H9 (cell line): ENCODE results near the gene CAMTA1. TPM values are rescaled to one million over a fixed set of nuclear protein-coding genes. Genes with fewer than 3 reads are reported as not detected.

Experiments
- DNase-seq: peaks from one replicate; pipeline ENCODE4 v3.0.0-alpha.2; 2017
- H2AFZ ChIP-seq: one replicate; pipeline ENCODE4 v1.6.1; 2013; ENCODE audit warnings: mild to moderate bottlenecking, low read length, control low read depth, moderate library complexity
- H2AK5ac ChIP-seq: 2 replicates; pipeline ENCODE4 v1.6.1; 2013; ENCODE audit warnings: low read length, control low read depth, mixed read lengths; ENCODE audit not compliant: insufficient read length
- H2BK120ac ChIP-seq: one replicate; pipeline ENCODE4 v1.6.1; 2013; ENCODE audit warnings: low read depth, mild to moderate bottlenecking, low read length, control low read depth, inconsistent platforms; ENCODE audit not compliant: poor library complexity, severe bottlenecking
- H2BK12ac ChIP-seq: 2 replicates; pipeline ENCODE4 v1.6.1; 2013; ENCODE audit warnings: low read length, control low read depth, mixed read lengths, low read depth; ENCODE audit not compliant: insufficient read length
- H2BK15ac ChIP-seq: 2 replicates; pipeline ENCODE4 v1.6.1; 2013; ENCODE audit warnings: low read depth, low read length, control low read depth
- H2BK20ac ChIP-seq: one replicate; pipeline ENCODE4 v1.6.1; 2013; ENCODE audit warnings: low read depth, mild to moderate bottlenecking, low read length, control low read depth, inconsistent platforms; ENCODE audit not compliant: poor library complexity, severe bottlenecking
- H2BK5ac ChIP-seq: 2 replicates; pipeline ENCODE4 v1.6.1; 2013; ENCODE audit warnings: low read length, control low read depth, mixed read lengths; ENCODE audit not compliant: insufficient read length
- H3K14ac ChIP-seq: 2 replicates; pipeline ENCODE4 v1.6.1; 2013; ENCODE audit warnings: low read length, control low read depth; ENCODE audit not compliant: insufficient read depth
- H3K18ac ChIP-seq: 2 replicates; pipeline ENCODE4 v1.6.1; 2013; ENCODE audit warnings: low read depth, mild to moderate bottlenecking, mixed read lengths, low read length, control low read depth; ENCODE audit not compliant: insufficient read length
- H3K23ac ChIP-seq: 2 replicates; pipeline ENCODE4 v1.6.1; 2013; ENCODE audit warnings: low read length, control low read depth, mixed read lengths, low read depth; ENCODE audit not compliant: insufficient read length
- H3K23me2 ChIP-seq: 2 replicates; pipeline ENCODE4 v1.6.1; 2013; ENCODE audit warnings: low read depth, mild to moderate bottlenecking, mixed read lengths, low read length, control low read depth; ENCODE audit not compliant: insufficient read length, poor library complexity, severe bottlenecking
- H3K27ac ChIP-seq: 2 replicates; pipeline ENCODE4 v1.5.1; 2013; ENCODE audit warnings: low read length, control low read depth, mixed read lengths, low read depth; ENCODE audit not compliant: insufficient read length
- H3K27me3 ChIP-seq: 2 replicates; pipeline ENCODE4 v1.6.1; 2013; ENCODE audit warnings: low read length, control low read depth, inconsistent platforms; ENCODE audit not compliant: insufficient read depth
- H3K4ac ChIP-seq: 2 replicates; pipeline ENCODE4 v1.6.1; 2013; ENCODE audit warnings: low read depth, mild to moderate bottlenecking, control low read depth, inconsistent platforms, low read length, moderate library complexity
- H3K4me1 ChIP-seq: 2 replicates; pipeline ENCODE4 v1.6.1; 2013; ENCODE audit warnings: low read length, control low read depth, inconsistent platforms; ENCODE audit not compliant: insufficient read depth
- H3K4me2 ChIP-seq: 2 replicates; pipeline ENCODE4 v1.6.1; 2013; ENCODE audit warnings: low read length, control low read depth, mixed read lengths; ENCODE audit not compliant: insufficient read length, insufficient read depth
- H3K56ac ChIP-seq: 2 replicates; pipeline ENCODE4 v1.6.1; 2013; ENCODE audit warnings: low read depth, mild to moderate bottlenecking, mixed read lengths, low read length, control low read depth; ENCODE audit not compliant: insufficient read length
- H3K79me1 ChIP-seq: 2 replicates; pipeline ENCODE4 v1.6.1; 2013; ENCODE audit warnings: low read depth, mild to moderate bottlenecking, moderate library complexity, low read length, control low read depth, inconsistent platforms; ENCODE audit not compliant: insufficient read depth, poor library complexity, severe bottlenecking
- H3K79me2 ChIP-seq: 2 replicates; pipeline ENCODE4 v1.6.1; 2013; ENCODE audit warnings: low read length, control low read depth, inconsistent platforms; ENCODE audit not compliant: insufficient read depth
- H3K9ac ChIP-seq: 2 replicates; pipeline ENCODE4 v1.6.1; 2013; ENCODE audit warnings: low read length, control low read depth, mixed read lengths; ENCODE audit not compliant: insufficient read length; ENCODE audit errors: extremely low read depth
- H3K9me3 ChIP-seq: one replicate; pipeline ENCODE4 v1.6.1; 2013; ENCODE audit warnings: low read depth, low read length, inconsistent platforms; ENCODE audit not compliant: control insufficient read depth
- H3T11ph ChIP-seq: one replicate; pipeline ENCODE4 v1.6.1; 2013; ENCODE audit warnings: mild to moderate bottlenecking, low read length, control low read depth, inconsistent platforms
- H4K20me1 ChIP-seq: one replicate; pipeline ENCODE4 v1.6.1; 2013; ENCODE audit not compliant: control insufficient read depth, insufficient read length, insufficient read depth
- H4K5ac ChIP-seq: 2 replicates; pipeline ENCODE4 v1.6.1; 2013; ENCODE audit warnings: low read depth, mild to moderate bottlenecking, mixed read lengths, low read length, control low read depth; ENCODE audit not compliant: insufficient read length
- H4K8ac ChIP-seq: replicated peaks from 2 replicates; pipeline ENCODE4 v1.6.1; 2013; ENCODE audit warnings: low read length, control low read depth, mixed read lengths, low read depth; ENCODE audit not compliant: insufficient read length
- H4K91ac ChIP-seq: 2 replicates; pipeline ENCODE4 v1.6.1; 2013; ENCODE audit warnings: low read depth, mild to moderate bottlenecking, moderate library complexity, mixed read lengths, low read length, control low read depth; ENCODE audit not compliant: insufficient read length
- H3K27ac Mint-ChIP-seq, 3 experiments: 2 replicates in 2 of 3; 3 replicates in 1 of 3; pipeline ENCODE4 v1.8.0; 2020 to 2021; ENCODE audit warnings: mixed read lengths in 3 of 3, mild to moderate bottlenecking in 1 of 3, moderate library complexity in 1 of 3
- H3K27me3 Mint-ChIP-seq: 2 replicates; pipeline ENCODE4 v1.8.0; 2021; ENCODE audit warnings: low read depth, mild to moderate bottlenecking, moderate library complexity, mixed read lengths
- H3K36me3 Mint-ChIP-seq, 3 experiments: 2 replicates in 2 of 3; 3 replicates in 1 of 3; pipeline ENCODE4 v1.8.0; 2020 to 2021; ENCODE audit warnings: low read depth in 3 of 3, mixed read lengths in 3 of 3; ENCODE audit not compliant: insufficient read depth in 1 of 3
- H3K4me1 Mint-ChIP-seq, 2 experiments: 2 replicates each; pipeline ENCODE4 v1.8.0; 2020; ENCODE audit warnings: mixed read lengths in 2 of 2
- H3K4me3 Mint-ChIP-seq, 2 experiments: 2 replicates in 1 of 2; 3 replicates in 1 of 2; pipeline ENCODE4 v1.8.0; 2020 to 2021; ENCODE audit warnings: mild to moderate bottlenecking in 2 of 2, mixed read lengths in 2 of 2, moderate library complexity in 1 of 2
- H3K9me3 Mint-ChIP-seq, 2 experiments: 2 replicates in 1 of 2; 3 replicates in 1 of 2; pipeline ENCODE4 v1.8.0; 2020; ENCODE audit warnings: mild to moderate bottlenecking in 2 of 2, mixed read lengths in 2 of 2, moderate library complexity in 1 of 2
- CTCF ChIP-seq: fragments of 200-600 bp; sonication (generic); conservative IDR thresholded peaks from 3 replicates; pipeline ENCODE4 v1.8.0; 2021; ENCODE audit warnings: antibody characterized with exemption, mild to moderate bottlenecking
- WGBS: extraction: QIAGEN DNeasy Blood & Tissue Kit; methylation state at CpG from one replicate; pipeline ENCODE4 v1.1.7; 2013; ENCODE audit warnings: missing lambda C conversion rate, low lambda C conversion rate, mixed read lengths; ENCODE audit not compliant: insufficient read length; ENCODE audit errors: extremely low coverage; 5-methylcytosine and 5-hydroxymethylcytosine counted together
- total RNA-seq: library from RNA; stranded (reverse); gene quantifications from 2 replicates; pipeline ENCODE4 v1.2.1, GENCODE V29; 2021

The CAMTA1 gene
- total RNA-seq, 1 experiment from 2014 or later = 115 TPM

- no peak overlapping the region for H4K8ac ChIP-seq
- H2BK15ac ChIP-seq = no peak overlapping the region
- H3K14ac ChIP-seq = no peak overlapping the region
- no peak overlapping the region for H3K4me2 ChIP-seq
- TF ChIP-seq CTCF = no peak
- no peak overlapping the region for H2AK5ac ChIP-seq
- H3K9ac ChIP-seq = no peak overlapping the region
- no peaks in the 10 kb centered on the region for H3K23me2 ChIP-seq
- no peak overlapping the region for H2BK120ac ChIP-seq
- no peak overlapping the region for H4K91ac ChIP-seq
- H3K4ac ChIP-seq = no peak overlapping the region
- H2BK20ac ChIP-seq = no peak overlapping the region
- no peak overlapping the region; a peak in 1 of 5 replicates for H3K4me3 Mint-ChIP-seq
- H3K27me3 Mint-ChIP-seq = peaks cover 4% of the 10 kb centered on the region
- no peaks in the 10 kb centered on the region; the same call in 1 of the 2 replicates for H3K4me1 ChIP-seq
- no peak overlapping the region for H3T11ph ChIP-seq
- no peak overlapping the region for H3K23ac ChIP-seq
- H3K9me3 Mint-ChIP-seq = peaks cover 6 to 15% of the 10 kb centered on the region in 2 experiments; a peak in 4 of 5 replicates
- H3K18ac ChIP-seq = no peak overlapping the region
- WGBS = no CpG with 5 or more reads among the region's 2 CpGs
- no peaks in the 10 kb centered on the region for H3K79me1 ChIP-seq
- no peak overlapping the region for H3K56ac ChIP-seq
- H3K79me2 ChIP-seq = no peaks in the 10 kb centered on the region
- no peak overlapping the region for H3K27ac ChIP-seq
- no peak overlapping the region for H4K5ac ChIP-seq
- no peak for DNase-seq
- H3K27me3 ChIP-seq = no peaks in the 10 kb centered on the region
- no peak overlapping the region for H2BK12ac ChIP-seq
- H3K36me3 Mint-ChIP-seq = peaks cover 0 to 5% (median 2%) of the 10 kb centered on the region in 3 experiments; a peak in 2 of 7 replicates
- H3K9me3 ChIP-seq = no peaks in the 10 kb centered on the region
- no peak overlapping the region for H2BK5ac ChIP-seq
- H2AFZ ChIP-seq = no peak overlapping the region
- peaks cover 12 to 14% of the 10 kb centered on the region in 2 experiments for H3K4me1 Mint-ChIP-seq
- peak overlapping the region in 1 of 3 experiments; percentile 17; a peak in 1 of 7 replicates for H3K27ac Mint-ChIP-seq
- no peaks in the 10 kb centered on the region for H4K20me1 ChIP-seq
Measured at GRCh38 chr1:6776389-6776788, 8.9 kb upstream of the CAMTA1 start.
